ENCODE results near the gene KANSL1L.

Gene KANSL1L

GRCh38 chr2:210169516-210170195 lies 1.6 kb downstream of the KANSL1L start:
- peak overlapping the region; percentile 99 for H3K27ac Mint-ChIP-seq
- H3K36me3 Mint-ChIP-seq (ENCODE audit: low read depth): peaks cover 11% of the 10 kb centered on the region
- H3K27me3 Mint-ChIP-seq: peaks cover 7% of the 10 kb centered on the region
- peaks cover 19% of the 10 kb centered on the region for H3K4me1 Mint-ChIP-seq (ENCODE audit: low read depth)
- no peaks in the 10 kb centered on the region for H3K9me3 Mint-ChIP-seq
- intact Hi-C loops (cut with micrococcal nuclease): loop anchor here (1.0 kb wide), 1 partner anchor 167 kb away; the partner anchor contains the start of gene RPE
- peak overlapping the region; percentile 97 for H3K4me3 Mint-ChIP-seq

DNA sequence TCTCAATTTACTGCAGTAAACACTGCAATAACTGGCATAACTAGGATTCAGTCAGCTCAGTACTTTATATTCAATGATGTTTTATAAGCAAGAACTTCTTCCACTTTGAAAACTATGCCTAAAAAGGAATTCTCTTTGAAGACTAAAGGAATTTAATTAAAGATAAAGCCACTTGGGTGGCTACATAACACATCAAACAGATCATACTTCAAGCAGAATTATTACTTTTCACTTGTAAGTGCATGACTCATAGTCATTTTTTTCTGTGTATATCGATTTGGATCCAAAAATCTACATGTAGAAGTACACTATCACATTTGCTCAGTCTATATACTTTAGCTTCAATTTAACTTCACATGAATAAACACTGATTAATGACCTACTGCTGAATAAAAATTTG lies 4.0 kb downstream of the KANSL1L start:
- H3K9me3 Mint-ChIP-seq: no peaks in the 10 kb centered on the region
- peaks cover 16% of the 10 kb centered on the region for H3K36me3 Mint-ChIP-seq (ENCODE audit: low read depth)
- peaks cover 4% of the 10 kb centered on the region for H3K27me3 Mint-ChIP-seq
- peaks cover 25% of the 10 kb centered on the region for H3K4me1 Mint-ChIP-seq (ENCODE audit: low read depth)
- intact Hi-C loops (cut with micrococcal nuclease): no loop called here
- no peak overlapping the region for H3K4me3 Mint-ChIP-seq
- no peak overlapping the region for H3K27ac Mint-ChIP-seq

- Mint-ChIP-seq H3K27me3 (no peaks in the 10 kb centered on the region), H3K36me3 (ENCODE audit: low read depth) (peaks cover 15% of the 10 kb centered on the region), H3K9me3 (no peaks in the 10 kb centered on the region), H3K27ac (peak overlapping the region; percentile 14), H3K4me3 (peak overlapping the region; percentile 20), H3K4me1 (ENCODE audit: low read depth) (peaks cover 16% of the 10 kb centered on the region)
- intact Hi-C loops (cut with micrococcal nuclease): no loop called here
Observed at GRCh38 chr2:210162466-210163124, 8.6 kb downstream of the KANSL1L start.

DNA sequence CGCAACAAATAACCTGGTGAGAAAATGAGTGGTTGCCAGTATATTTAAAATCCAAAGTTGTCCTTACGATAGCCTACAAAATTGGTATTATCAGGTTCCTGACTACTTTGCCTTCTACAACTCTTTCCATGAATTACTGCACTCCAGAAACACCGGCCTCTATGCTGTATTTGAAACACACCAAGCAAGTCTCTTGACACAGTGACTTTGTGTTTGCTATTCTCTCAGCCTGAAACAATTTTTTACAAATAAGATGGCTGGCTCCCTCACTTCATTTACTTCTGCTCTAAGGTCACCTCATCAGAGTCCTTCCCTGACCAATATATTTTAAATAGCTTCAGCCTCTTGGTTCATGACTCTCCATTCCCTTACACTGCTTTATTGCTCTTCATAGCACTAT lies 12.2 kb downstream of the KANSL1L start:
- Mint-ChIP-seq H3K27ac (no peak overlapping the region), H3K4me1 (ENCODE audit: low read depth) (peaks cover 16% of the 10 kb centered on the region), H3K4me3 (no peak overlapping the region), H3K9me3 (no peaks in the 10 kb centered on the region), H3K27me3 (no peaks in the 10 kb centered on the region), H3K36me3 (ENCODE audit: low read depth) (peaks cover 30% of the 10 kb centered on the region)
- intact Hi-C loops (cut with micrococcal nuclease): no loop called here

GRCh38 chr2:210158236-210158635 lies 13.0 kb downstream of the KANSL1L start:
- no peak overlapping the region for H3K27ac Mint-ChIP-seq
- intact Hi-C loops (cut with micrococcal nuclease): no loop called here
- peaks cover 13% of the 10 kb centered on the region for H3K4me1 Mint-ChIP-seq (ENCODE audit: low read depth)
- H3K9me3 Mint-ChIP-seq: no peaks in the 10 kb centered on the region
- H3K27me3 Mint-ChIP-seq: no peaks in the 10 kb centered on the region
- no peak overlapping the region for H3K4me3 Mint-ChIP-seq
- peaks cover 36% of the 10 kb centered on the region for H3K36me3 Mint-ChIP-seq (ENCODE audit: low read depth)

GRCh38 chr2:210157526-210157925 lies 13.7 kb downstream of the KANSL1L start:
- intact Hi-C loops (cut with micrococcal nuclease): no loop called here
- no peaks in the 10 kb centered on the region for H3K9me3 Mint-ChIP-seq
- H3K36me3 Mint-ChIP-seq (ENCODE audit: low read depth): peaks cover 37% of the 10 kb centered on the region
- no peak overlapping the region for H3K4me3 Mint-ChIP-seq
- no peak overlapping the region for H3K27ac Mint-ChIP-seq
- H3K27me3 Mint-ChIP-seq: no peaks in the 10 kb centered on the region
- peaks cover 6% of the 10 kb centered on the region for H3K4me1 Mint-ChIP-seq (ENCODE audit: low read depth)

DNA sequence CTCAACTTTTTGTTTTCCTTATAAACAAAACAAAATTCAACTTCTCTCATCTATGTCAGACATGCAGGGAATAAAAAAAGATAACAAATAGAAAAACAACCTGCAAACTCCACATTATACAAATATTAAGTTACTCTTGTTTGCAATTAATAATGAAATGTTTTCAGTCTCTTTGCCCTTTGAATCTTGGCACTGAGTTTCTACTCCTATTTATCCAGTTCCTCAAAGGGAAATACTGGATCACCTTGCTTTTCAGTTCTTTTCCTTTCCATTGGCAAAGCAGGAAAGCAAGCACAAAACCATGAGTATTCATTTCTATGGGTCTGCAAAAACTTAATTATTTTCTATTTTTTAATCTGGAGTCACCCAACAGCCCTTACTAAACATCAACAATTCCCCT lies 23.6 kb downstream of the KANSL1L start:
- Mint-ChIP-seq H3K27me3 (no peaks in the 10 kb centered on the region), H3K4me1 (ENCODE audit: low read depth) (no peaks in the 10 kb centered on the region), H3K36me3 (ENCODE audit: low read depth) (peaks cover 48% of the 10 kb centered on the region), H3K9me3 (peaks cover 36% of the 10 kb centered on the region), H3K4me3 (no peak overlapping the region), H3K27ac (no peak overlapping the region)
- intact Hi-C loops (cut with micrococcal nuclease): no loop called here

DNA sequence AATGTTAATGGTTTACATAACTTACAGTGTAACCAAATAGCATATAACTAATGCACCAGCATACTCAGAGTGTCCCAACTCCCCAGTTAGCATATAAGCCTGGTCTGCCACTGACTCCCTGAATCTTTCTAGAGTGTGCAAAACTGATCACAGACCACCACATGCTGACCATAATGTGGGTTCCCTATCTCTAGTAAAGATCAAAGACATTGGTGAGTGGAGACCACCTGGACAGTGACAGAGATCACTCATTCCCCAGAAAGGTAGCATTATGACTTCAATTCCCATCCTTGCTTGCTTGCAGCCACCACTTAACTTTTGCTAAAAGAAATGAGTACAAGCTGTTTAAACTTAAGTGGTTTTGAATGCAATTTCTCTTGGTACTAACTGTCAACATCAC lies 39.0 kb downstream of the KANSL1L start:
- intact Hi-C loops (cut with micrococcal nuclease): no loop called here
- H3K9me3 Mint-ChIP-seq: no peaks in the 10 kb centered on the region
- H3K27me3 Mint-ChIP-seq: no peaks in the 10 kb centered on the region
- no peaks in the 10 kb centered on the region for H3K4me1 Mint-ChIP-seq (ENCODE audit: low read depth)
- no peak overlapping the region for H3K4me3 Mint-ChIP-seq
- peaks cover 15% of the 10 kb centered on the region for H3K36me3 Mint-ChIP-seq (ENCODE audit: low read depth)
- no peak overlapping the region for H3K27ac Mint-ChIP-seq

DNA sequence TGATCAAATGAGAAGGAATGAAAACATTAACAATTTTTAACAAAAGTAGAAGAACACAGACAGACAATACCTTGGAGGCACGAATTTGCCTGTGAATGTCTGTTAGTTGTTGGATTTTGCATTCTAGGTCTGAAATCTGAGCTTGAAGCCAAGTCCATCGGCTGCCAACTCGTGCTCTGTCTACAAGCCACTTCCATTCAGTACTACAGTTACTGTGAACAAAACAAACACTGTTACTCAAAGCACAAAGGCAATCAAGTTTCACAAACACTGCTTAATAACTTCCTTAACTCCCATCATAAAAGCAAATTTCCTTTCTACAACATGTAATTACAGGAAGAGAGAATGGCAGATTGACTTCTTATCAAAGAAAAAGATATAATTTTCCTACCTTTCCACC lies 42.2 kb downstream of the KANSL1L start:
- intact Hi-C loops (cut with micrococcal nuclease): no loop called here
- Mint-ChIP-seq H3K9me3 (peaks cover 13% of the 10 kb centered on the region), H3K36me3 (ENCODE audit: low read depth) (peaks cover 47% of the 10 kb centered on the region), H3K27ac (no peak overlapping the region), H3K27me3 (no peaks in the 10 kb centered on the region), H3K4me1 (ENCODE audit: low read depth) (no peaks in the 10 kb centered on the region), H3K4me3 (no peak overlapping the region)

- peaks cover 3% of the 10 kb centered on the region for H3K4me1 Mint-ChIP-seq (ENCODE audit: low read depth)
- intact Hi-C loops (cut with micrococcal nuclease): no loop called here
- peaks cover 43% of the 10 kb centered on the region for H3K9me3 Mint-ChIP-seq
- no peak overlapping the region for H3K27ac Mint-ChIP-seq
- H3K27me3 Mint-ChIP-seq: no peaks in the 10 kb centered on the region
- H3K36me3 Mint-ChIP-seq (ENCODE audit: low read depth): peaks cover 50% of the 10 kb centered on the region
- H3K4me3 Mint-ChIP-seq: no peak overlapping the region
Observed at GRCh38 chr2:210113614-210114235, 57.5 kb downstream of the KANSL1L start.

DNA sequence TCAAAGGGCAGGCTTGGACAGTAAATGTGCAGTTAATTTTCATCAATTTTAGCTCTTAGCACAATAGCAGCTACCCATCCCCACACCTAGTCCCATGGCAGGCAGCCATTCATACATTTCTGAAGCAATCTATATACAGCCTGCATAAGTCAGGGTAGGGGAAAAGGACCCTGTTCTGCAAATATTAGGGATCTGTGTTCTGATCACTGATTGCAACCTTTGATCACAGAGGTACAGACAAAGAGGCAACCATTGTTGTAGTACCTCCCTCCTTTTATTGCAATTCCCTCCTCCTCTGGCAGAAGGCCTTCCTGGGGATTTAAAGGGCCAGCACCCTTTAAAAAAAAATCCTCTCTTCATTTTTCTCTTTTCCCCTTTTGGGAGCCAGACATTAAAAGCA lies 58.3 kb downstream of the KANSL1L start:
- H3K36me3 Mint-ChIP-seq (ENCODE audit: low read depth): peaks cover 46% of the 10 kb centered on the region
- H3K27me3 Mint-ChIP-seq: no peaks in the 10 kb centered on the region
- no peak overlapping the region for H3K27ac Mint-ChIP-seq
- H3K4me1 Mint-ChIP-seq (ENCODE audit: low read depth): peaks cover 6% of the 10 kb centered on the region
- intact Hi-C loops (cut with micrococcal nuclease): no loop called here
- peaks cover 43% of the 10 kb centered on the region for H3K9me3 Mint-ChIP-seq
- H3K4me3 Mint-ChIP-seq: no peak overlapping the region

DNA sequence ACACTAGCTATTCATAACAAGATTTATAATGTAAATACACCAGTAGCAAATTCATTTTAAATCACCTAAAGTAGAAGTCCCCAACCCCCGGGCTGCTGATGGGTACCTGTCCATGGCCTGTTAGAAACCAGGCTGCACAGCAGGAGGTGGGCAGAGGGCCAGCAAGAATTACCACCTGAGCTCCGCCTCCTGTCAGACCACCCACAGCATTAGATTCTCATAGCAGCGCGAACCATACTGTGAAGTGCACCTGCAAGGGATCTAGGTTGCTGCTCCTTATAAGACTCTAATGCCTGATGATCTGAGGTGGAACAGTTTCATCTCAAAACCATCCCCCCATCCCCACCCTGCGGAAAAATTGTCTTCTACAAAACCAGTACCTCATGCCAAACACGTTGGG lies 71.3 kb downstream of the KANSL1L start:
- no peaks in the 10 kb centered on the region for H3K4me1 Mint-ChIP-seq (ENCODE audit: low read depth)
- H3K9me3 Mint-ChIP-seq: no peaks in the 10 kb centered on the region
- peaks cover 34% of the 10 kb centered on the region for H3K36me3 Mint-ChIP-seq (ENCODE audit: low read depth)
- intact Hi-C loops (cut with micrococcal nuclease): no loop called here
- H3K27ac Mint-ChIP-seq: no peak overlapping the region
- no peaks in the 10 kb centered on the region for H3K27me3 Mint-ChIP-seq
- H3K4me3 Mint-ChIP-seq: no peak overlapping the region

- Mint-ChIP-seq H3K4me3 (no peak overlapping the region), H3K27ac (no peak overlapping the region), H3K9me3 (no peaks in the 10 kb centered on the region), H3K27me3 (no peaks in the 10 kb centered on the region), H3K36me3 (ENCODE audit: low read depth) (peaks cover 18% of the 10 kb centered on the region), H3K4me1 (ENCODE audit: low read depth) (no peaks in the 10 kb centered on the region)
- intact Hi-C loops (cut with micrococcal nuclease): no loop called here
Observed at GRCh38 chr2:210094787-210095186, 76.4 kb downstream of the KANSL1L start.

- Mint-ChIP-seq H3K9me3 (no peaks in the 10 kb centered on the region), H3K4me3 (no peak overlapping the region), H3K36me3 (ENCODE audit: low read depth) (peaks cover 18% of the 10 kb centered on the region), H3K4me1 (ENCODE audit: low read depth) (no peaks in the 10 kb centered on the region), H3K27me3 (no peaks in the 10 kb centered on the region), H3K27ac (no peak overlapping the region)
- intact Hi-C loops (cut with micrococcal nuclease): no loop called here
Observed at GRCh38 chr2:210092791-210093190, 78.4 kb downstream of the KANSL1L start.
